D721Med (cell line): ENCODE data around the gene KASH5.
"Not testable (repeated sequence)": the region's sequence is repeated elsewhere in the genome, so short reads cannot be mapped to it uniquely, and the experiment has no call there.

Source experiments
- DNase-seq: peaks from one replicate; pipeline ENCODE4 v3.0.0; 2011; ENCODE audit warnings: low spot score; ENCODE audit not compliant: insufficient read length
- FAIRE-seq: peaks from 2 replicates; lab custom pipeline; 2011; peaks lifted over from hg19 to GRCh38; lab: Jason Lieb, UNC
- TF ChIP-seq, protein P1 (sequence below): IDR thresholded peaks from 2 replicates; pipeline ENCODE4 v1.5.1; 2012; ENCODE audit warnings: mild to moderate bottlenecking, control low read depth; ENCODE audit not compliant: insufficient read depth; ENCODE audit errors: missing control alignments

KASH5 gene

GRCh38 chr19:49441210-49441959 is 53.3 kb downstream of the KASH5 start, which contains the start of gene SLC17A7:
TSS of gene SLC17A7 (minus strand) at chr19:49441527. CDS start at chr19:49441379, 148 bp downstream.
- peak; percentile 87 for DNase-seq
- no peak for FAIRE-seq
- TF ChIP-seq, protein P1, sequence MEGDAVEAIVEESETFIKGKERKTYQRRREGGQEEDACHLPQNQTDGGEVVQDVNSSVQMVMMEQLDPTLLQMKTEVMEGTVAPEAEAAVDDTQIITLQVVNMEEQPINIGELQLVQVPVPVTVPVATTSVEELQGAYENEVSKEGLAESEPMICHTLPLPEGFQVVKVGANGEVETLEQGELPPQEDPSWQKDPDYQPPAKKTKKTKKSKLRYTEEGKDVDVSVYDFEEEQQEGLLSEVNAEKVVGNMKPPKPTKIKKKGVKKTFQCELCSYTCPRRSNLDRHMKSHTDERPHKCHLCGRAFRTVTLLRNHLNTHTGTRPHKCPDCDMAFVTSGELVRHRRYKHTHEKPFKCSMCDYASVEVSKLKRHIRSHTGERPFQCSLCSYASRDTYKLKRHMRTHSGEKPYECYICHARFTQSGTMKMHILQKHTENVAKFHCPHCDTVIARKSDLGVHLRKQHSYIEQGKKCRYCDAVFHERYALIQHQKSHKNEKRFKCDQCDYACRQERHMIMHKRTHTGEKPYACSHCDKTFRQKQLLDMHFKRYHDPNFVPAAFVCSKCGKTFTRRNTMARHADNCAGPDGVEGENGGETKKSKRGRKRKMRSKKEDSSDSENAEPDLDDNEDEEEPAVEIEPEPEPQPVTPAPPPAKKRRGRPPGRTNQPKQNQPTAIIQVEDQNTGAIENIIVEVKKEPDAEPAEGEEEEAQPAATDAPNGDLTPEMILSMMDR = no peak

DNA sequence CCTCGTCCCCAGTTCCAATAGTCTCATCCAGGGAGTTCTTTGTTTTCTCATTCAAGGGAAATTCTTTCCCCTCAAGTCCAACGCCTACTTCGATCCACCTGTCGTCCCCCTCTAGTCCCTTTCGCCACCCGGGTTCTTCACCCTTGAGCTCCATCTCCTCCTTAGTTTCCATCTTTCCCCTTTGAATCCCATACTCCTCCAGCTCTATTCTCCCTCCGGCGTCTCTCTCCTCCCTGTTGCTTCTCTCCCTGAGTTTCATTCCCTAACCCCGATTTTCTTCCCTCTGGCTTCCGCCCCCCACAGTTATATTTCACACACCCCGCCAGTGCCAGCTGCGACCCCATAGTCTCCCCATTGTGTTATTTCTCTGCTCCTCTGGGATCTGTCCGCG is 53.9 kb downstream of the KASH5 start:
- TF ChIP-seq, protein P1 = no peak
- no peak for FAIRE-seq
- DNase-seq = no peak

DNA sequence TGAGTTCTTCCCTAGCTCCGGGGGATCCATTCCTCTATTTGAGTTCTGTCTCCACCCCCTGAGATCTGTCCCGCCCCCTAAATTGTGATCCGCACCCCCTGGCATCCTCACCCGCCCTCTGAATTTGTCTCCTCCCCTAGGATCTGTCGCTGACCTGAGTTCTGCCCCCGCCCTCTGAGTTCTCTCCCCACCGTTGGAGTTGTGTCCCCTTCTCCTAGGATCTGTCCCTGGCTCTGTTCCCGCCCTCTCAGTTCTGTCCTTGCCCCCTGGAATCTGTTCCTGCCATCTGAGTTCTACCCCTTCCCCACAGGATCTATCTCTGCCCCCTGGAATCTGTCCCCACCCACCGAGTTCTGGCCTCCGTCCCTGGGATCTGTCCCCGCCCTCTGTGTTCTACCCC is 54.3 kb downstream of the KASH5 start:
- DNase-seq (no peak), FAIRE-seq (no peak)
- TF ChIP-seq, protein P1 = no peak

DNA sequence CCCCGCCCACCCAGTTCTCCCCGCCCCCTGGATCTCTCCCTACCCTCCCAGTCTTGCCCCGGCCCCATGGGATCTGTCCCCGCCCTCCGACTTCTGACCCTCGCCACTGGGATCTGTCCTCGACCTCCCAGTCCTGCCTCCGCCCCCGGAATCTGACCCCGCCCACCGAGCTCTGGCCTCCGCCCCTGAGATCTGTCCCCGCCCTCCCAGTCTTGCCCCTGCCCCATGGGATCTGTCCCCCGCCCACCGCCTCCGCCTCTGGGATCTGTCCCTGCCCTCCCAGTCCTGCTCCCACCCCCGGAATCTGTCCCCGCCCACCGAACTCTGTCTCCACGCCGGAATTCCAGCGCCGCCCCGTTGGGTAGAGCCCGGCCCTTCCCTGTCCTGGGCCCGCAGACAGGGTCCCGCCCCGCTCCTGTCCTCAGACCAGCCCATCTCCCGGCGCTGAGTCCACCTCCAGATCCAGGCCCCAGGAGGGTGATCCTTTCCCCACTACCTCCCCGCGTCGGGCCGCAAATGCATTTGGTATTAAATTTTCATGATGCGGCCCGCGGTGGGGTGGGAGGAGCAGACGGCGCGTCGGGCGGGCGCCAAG is 54.8 kb downstream of the KASH5 start:
- FAIRE-seq (no peak), DNase-seq (no peak)
- TF ChIP-seq, protein P1 = no peak

DNA sequence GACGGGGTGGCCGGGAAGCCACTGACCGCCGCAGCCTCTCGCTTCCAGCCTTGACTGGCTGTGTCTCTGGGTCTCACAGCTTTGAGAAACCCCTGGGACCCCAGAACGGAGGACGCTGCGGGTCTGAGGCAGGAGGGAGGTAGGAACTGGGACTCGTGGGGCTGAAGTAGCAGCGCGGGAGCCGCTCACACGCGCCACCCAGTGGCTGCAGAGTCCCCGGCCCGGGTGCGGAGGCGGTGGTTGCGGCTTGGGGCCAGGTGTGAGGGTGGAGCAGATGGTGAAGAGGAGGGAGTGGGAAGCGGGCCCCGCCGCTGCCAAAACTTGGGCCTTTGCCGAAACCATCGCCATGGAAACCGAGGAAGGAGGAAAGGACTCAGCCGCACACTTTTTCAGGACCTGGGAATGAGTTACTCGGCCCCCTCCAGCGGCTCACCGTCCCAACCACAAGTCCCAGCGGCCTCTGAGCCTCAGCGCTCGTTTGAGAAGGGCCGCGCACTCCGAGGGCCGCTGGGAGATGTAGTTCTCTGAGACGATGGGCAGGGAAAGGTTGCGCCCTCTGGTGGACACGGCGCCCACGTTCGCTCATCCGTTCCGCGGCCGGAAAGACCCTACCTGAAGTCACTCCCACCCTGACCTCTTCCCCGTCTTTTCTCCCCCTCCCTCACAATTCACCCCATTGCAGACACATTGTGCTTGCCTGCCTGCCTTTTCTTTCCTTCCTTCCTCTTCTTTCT is 55.5 kb downstream of the KASH5 start:
- TF ChIP-seq, protein P1 = peak; percentile 83
- FAIRE-seq (no peak), DNase-seq (no peak)

DNA sequence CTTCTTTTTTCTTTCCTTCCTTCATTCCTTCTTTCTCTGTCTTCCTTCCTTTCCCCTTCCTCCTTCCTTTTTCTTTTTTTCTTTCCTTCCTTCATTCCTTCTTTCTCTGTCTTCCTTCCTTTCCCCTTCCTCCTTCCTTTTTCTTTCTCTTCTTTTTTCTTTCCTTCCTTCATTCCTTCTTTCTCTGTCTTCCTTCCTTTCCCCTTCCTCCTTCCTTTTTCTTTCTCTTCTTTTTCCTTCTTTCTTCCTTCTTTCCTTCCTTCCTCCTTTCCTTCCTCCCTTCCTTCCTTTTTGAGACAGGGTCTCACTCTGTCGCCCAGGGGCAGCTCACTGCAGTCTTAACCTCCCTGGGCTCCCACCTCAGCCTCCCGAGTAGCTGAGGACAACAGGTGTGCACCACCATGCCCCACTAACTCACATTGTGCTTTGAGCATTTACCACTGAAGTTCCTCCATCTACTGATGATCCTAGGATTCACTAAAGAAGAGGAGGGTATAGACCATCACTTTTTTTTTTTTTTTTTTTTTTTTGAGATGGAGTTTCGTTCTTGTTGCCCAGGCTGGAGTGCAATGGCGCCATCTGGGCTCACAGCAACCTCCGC is 56.2 kb downstream of the KASH5 start:
- not testable (repeated sequence) for DNase-seq, FAIRE-seq

DNA sequence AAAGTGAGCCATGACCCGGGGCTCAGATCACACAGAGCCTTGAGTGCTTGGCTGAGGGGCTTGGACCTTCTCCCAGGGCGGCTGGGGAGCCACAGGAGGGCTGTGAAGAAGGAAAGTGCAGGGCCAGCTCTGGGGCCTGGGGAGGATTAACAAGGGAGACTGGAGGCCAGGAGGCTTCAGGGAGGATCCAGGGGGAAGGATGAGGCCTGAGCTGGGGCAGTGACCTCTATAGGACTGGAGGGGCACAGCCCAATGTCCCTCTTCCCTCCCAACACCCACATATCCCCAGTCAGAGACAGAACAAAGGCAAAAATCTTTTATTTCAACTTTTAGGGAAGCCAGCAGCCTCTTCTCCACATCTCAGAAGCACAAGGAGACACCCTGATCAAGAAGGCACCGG is 57.9 kb downstream of the KASH5 start:
- TF ChIP-seq, protein P1 = no peak
- FAIRE-seq (no peak), DNase-seq (no peak)
